ENCODE results near the gene CACNG4.
A peak's percentile ranks its signal among the peaks of the same experiment; 100 is the strongest.

CACNG4 gene

GRCh38 chr17:66984730-66985129, 20.2 kb downstream of the CACNG4 start:
- FAIRE-seq (peak; percentile 69), DNase-seq (ENCODE audit: low spot score) (no peak)

GRCh38 chr17:66985338-66986237, 21.1 kb downstream of the CACNG4 start:
- no peak for DNase-seq (ENCODE audit: low spot score)
- peak; percentile 27 for FAIRE-seq

- no peak for DNase-seq (ENCODE audit: low spot score)
- FAIRE-seq: no peak
Observed at GRCh38 chr17:66986659-66987058, 22.2 kb downstream of the CACNG4 start.

GRCh38 chr17:66987059-66987616, 22.6 kb downstream of the CACNG4 start:
- no peak for FAIRE-seq
- no peak for DNase-seq (ENCODE audit: low spot score)

- DNase-seq (ENCODE audit: low spot score) (no peak), FAIRE-seq (peak; percentile 42)
Observed at GRCh38 chr17:66988069-66988798, 23.7 kb downstream of the CACNG4 start.

- DNase-seq (ENCODE audit: low spot score) (no peak), FAIRE-seq (no peak)
Observed at GRCh38 chr17:66989076-66989475, 24.6 kb downstream of the CACNG4 start.

GRCh38 chr17:66989579-66989978, 25.1 kb downstream of the CACNG4 start:
- DNase-seq (ENCODE audit: low spot score) (no peak), FAIRE-seq (no peak)

- DNase-seq (ENCODE audit: low spot score): no peak
- no peak for FAIRE-seq
Observed at GRCh38 chr17:66990047-66990446, 25.5 kb downstream of the CACNG4 start.

- DNase-seq (ENCODE audit: low spot score): no peak
- FAIRE-seq: no peak
Observed at GRCh38 chr17:66992911-66993442, 28.5 kb downstream of the CACNG4 start.

GRCh38 chr17:66994361-66994760, 29.9 kb downstream of the CACNG4 start:
- DNase-seq (ENCODE audit: low spot score): no peak

GRCh38 chr17:66994930-66995535, 30.5 kb downstream of the CACNG4 start:
- DNase-seq (ENCODE audit: low spot score): no peak
- no peak for FAIRE-seq

More at GRCh38 chr17:66994361-66994760, 29.9 kb downstream of the CACNG4 start:
- no peak for FAIRE-seq

- FAIRE-seq (no peak), DNase-seq (ENCODE audit: low spot score) (no peak)
Observed at GRCh38 chr17:66995944-66996343, 31.4 kb downstream of the CACNG4 start.

GRCh38 chr17:66996926-66997325, 32.4 kb downstream of the CACNG4 start:
- FAIRE-seq: peak; percentile 17
- no peak for DNase-seq (ENCODE audit: low spot score)

- FAIRE-seq (peak; percentile 83), DNase-seq (ENCODE audit: low spot score) (no peak)
Observed at GRCh38 chr17:67003231-67003630, 38.7 kb downstream of the CACNG4 start.

- no peak for DNase-seq (ENCODE audit: low spot score)
- FAIRE-seq: no peak
Observed at GRCh38 chr17:67004181-67004580, 39.7 kb downstream of the CACNG4 start.

- FAIRE-seq (no peak), DNase-seq (ENCODE audit: low spot score) (no peak)
Observed at GRCh38 chr17:67007266-67007665, 42.8 kb downstream of the CACNG4 start.

GRCh38 chr17:67008101-67008500, 43.6 kb downstream of the CACNG4 start:
- no peak for DNase-seq (ENCODE audit: low spot score)
- FAIRE-seq: no peak

- FAIRE-seq (no peak), DNase-seq (ENCODE audit: low spot score) (no peak)
Observed at GRCh38 chr17:67011527-67012175, 47.1 kb downstream of the CACNG4 start.

GRCh38 chr17:67013891-67014290, 49.4 kb downstream of the CACNG4 start:
- DNase-seq (ENCODE audit: low spot score) (no peak), FAIRE-seq (no peak)

GRCh38 chr17:67015001-67015400, 50.5 kb downstream of the CACNG4 start:
- no peak for FAIRE-seq
- no peak for DNase-seq (ENCODE audit: low spot score)

Data from urothelium cell line (cell line).